ENCODE results near the gene TNNT2.

Gene TNNT2

GRCh38 chr1:201376107-201376463 lies 1.4 kb downstream of the TNNT2 start:
- no peak for DNase-seq

GRCh38 chr1:201375169-201375568 lies 2.3 kb downstream of the TNNT2 start:
- DNase-seq = no peak

- no peak for DNase-seq
These were observed 3.1 kb downstream of the TNNT2 start for GRCh38 chr1:201374364-201374763.

GRCh38 chr1:201371792-201372191 lies 5.7 kb downstream of the TNNT2 start:
- DNase-seq = no peak

- no peak for DNase-seq
These were observed 6.2 kb downstream of the TNNT2 start for GRCh38 chr1:201371276-201371675.

- no peak for DNase-seq
These were observed 7.0 kb downstream of the TNNT2 start for GRCh38 chr1:201370500-201370899.

GRCh38 chr1:201369209-201369608 lies 8.3 kb downstream of the TNNT2 start:
- DNase-seq = no peak

- no peak for DNase-seq
These were observed 10.8 kb downstream of the TNNT2 start for GRCh38 chr1:201366696-201367095.

GRCh38 chr1:201365251-201365650 lies 12.2 kb downstream of the TNNT2 start:
- no peak for DNase-seq

- no peak for DNase-seq
These were observed 12.7 kb downstream of the TNNT2 start for GRCh38 chr1:201364808-201365105.

- no peak for DNase-seq
These were observed 14.0 kb downstream of the TNNT2 start for GRCh38 chr1:201363467-201363866.

GRCh38 chr1:201362906-201363305 lies 14.6 kb downstream of the TNNT2 start:
- DNase-seq = no peak

- DNase-seq = no peak
These were observed 15.6 kb downstream of the TNNT2 start for GRCh38 chr1:201361652-201362504.

- DNase-seq = no peak
These were observed 16.4 kb downstream of the TNNT2 start for GRCh38 chr1:201360901-201361651.

- DNase-seq = no peak
These were observed 17.0 kb downstream of the TNNT2 start for GRCh38 chr1:201360486-201360885.

GRCh38 chr1:201359873-201360210 lies 17.6 kb downstream of the TNNT2 start:
- no peak for DNase-seq

- no peak for DNase-seq
These were observed 18.2 kb downstream of the TNNT2 start for GRCh38 chr1:201359031-201359872.

- no peak for DNase-seq
These were observed 18.9 kb downstream of the TNNT2 start for GRCh38 chr1:201358596-201358995.

- no peak for DNase-seq
These were observed 19.7 kb downstream of the TNNT2 start for GRCh38 chr1:201357636-201358348.

GRCh38 chr1:201357211-201357610 lies 20.3 kb downstream of the TNNT2 start:
- DNase-seq = no peak

GRCh38 chr1:201356701-201357100 lies 20.8 kb downstream of the TNNT2 start:
- DNase-seq = no peak

- DNase-seq = no peak
These were observed 21.2 kb downstream of the TNNT2 start for GRCh38 chr1:201356236-201356635.

GRCh38 chr1:201355471-201355870 lies 22.0 kb downstream of the TNNT2 start:
- DNase-seq = no peak
